Stimulated activated CD8-positive, alpha-beta memory T cell treated with anti-CD3 and anti-CD28 coated beads, Interleukin-4, amount 100 ng/mL, for 48 hours (primary cell): ENCODE results near the gene MAPK8IP2.
"Not testable (repeated sequence)": the region's sequence is repeated elsewhere in the genome, so short reads cannot be mapped to it uniquely, and the experiment has no call there.

Experiments used
- DNase-seq: peaks from one replicate; pipeline ENCODE4 v3.0.0-alpha.2; 2020

The MAPK8IP2 gene

DNA sequence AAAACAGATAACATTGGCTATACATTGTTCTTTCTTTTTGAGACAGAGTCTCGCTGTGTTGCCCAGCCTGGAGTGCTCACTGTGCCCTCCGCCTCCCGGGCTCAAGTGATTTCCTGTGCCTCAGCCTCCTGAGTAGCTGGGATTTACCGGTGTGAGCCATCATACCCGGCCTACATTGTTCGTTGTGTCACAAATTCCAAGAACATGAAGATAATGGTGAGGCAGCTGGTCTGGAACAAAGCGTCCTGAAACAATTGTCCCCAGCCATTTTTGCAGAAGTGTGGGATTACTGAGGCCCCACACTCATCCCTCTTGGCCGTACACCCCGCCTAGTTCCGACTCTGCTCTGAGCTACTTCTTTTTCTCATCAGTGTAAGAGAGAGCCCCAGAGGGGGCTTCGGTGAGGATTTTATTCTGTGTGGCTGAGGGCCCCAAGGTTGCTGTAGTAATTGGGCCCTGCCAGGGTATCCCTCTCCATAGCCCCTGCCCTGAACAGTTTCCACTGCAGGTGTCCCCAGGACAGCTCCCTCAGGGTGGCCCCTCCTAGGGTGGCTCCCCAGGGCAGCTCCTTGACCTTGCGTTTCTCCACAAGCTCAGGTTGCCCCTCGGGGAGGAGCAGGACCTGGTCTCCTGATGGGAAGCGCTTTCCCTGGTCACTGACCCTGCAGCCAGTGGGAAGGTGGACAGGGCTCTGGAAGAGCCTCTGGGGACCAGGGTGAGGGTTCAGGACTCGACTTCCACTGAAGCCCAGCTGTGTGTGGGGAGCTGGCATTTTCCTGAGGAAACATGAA, 40.5 kb downstream of the MAPK8IP2 start:
- no peak for DNase-seq

DNA sequence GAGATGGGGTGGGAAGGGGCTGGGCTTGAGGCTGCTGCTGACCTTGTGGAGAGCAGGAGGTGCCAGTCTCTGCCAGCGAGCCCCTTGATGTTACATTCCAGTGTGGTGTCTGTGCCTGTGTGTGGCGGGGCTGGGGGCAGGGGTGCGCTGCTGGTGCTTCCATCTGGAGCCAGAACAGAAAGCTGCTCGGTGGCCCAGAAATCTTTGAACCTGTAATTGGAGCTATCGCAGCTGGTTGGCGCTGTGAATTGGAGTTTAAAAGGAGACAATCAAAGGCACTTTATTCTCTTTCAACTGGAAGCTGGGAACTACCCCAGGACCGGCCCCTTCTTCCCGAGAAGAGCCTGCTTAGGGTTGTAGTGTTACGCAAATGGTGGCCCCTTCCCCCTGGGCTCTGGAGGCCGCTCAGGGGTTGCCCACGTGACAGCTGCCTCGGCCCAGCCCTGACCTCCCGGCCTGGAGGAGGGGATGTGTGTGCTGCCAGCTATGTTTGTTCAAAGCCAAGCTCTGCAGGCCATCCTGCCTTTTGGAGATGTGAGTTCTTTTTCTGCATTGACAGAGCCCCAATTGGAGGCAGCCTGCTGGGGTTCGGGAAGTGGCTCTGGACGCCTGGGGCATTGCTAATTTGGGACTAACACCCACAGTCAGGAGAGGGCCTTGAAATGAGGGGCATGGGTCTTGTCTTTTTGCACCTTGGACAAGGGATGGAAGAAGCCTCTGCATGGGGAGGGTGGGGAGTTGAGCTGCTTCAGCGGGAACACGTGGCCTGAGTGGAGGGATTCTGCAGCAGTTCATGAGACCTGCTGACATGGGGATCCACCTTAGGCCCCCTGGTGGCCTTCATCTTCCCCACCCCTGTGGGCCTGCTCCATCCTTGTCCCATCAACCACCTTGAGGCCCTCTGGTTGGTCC, 41.4 kb downstream of the MAPK8IP2 start:
- no peak for DNase-seq

DNA sequence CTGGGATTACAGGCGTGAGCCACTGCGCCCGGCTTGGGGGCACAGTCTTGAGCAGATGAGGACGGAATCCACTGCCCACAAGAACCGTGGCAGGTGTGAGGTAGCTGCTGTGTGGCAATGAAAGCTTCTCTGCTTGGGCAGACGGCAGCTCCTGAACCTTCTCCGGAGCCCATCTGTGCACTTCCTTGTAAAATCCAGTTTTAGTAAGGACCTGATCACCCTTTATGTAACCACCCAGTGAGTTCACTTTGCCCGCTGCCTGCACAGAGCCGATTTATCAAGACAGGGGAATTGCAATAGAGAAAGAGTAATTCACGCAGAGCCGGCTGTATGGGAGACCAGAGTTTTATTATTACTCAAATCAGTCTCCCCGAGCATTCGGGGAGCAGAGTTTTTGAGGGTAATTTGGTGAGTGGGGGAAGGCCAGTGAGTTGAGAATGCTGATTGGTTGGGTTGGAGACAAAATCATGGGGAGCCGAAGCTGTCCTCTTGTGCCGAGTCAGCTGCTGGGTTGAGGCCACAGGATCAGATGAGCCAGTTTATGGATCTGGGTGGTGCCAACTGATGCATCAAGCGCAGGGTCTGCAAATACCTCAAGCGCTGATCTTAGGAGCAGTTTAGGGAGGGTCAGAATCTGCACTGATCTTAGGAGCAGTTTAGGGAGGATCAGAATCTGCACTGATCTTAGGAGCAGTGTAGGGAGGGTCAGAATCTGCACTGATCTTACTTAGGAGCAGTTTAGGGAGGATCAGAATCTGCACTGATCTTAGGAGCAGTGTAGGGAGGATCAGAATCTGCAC, 42.6 kb downstream of the MAPK8IP2 start:
- not testable (repeated sequence) for DNase-seq

DNA sequence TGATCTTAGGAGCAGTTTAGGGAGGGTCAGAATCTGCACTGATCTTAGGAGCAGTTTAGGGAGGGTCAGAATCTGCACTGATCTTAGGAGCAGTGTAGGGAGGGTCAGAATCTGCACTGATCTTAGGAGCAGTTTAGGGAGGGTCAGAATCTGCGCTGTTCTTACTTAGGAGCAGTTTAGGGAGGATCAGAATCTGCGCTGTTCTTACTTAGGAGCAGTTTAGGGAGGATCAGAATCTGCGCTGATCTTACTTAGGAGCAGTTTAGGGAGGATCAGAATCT, 43.2 kb downstream of the MAPK8IP2 start:
- not testable (repeated sequence) for DNase-seq

DNA sequence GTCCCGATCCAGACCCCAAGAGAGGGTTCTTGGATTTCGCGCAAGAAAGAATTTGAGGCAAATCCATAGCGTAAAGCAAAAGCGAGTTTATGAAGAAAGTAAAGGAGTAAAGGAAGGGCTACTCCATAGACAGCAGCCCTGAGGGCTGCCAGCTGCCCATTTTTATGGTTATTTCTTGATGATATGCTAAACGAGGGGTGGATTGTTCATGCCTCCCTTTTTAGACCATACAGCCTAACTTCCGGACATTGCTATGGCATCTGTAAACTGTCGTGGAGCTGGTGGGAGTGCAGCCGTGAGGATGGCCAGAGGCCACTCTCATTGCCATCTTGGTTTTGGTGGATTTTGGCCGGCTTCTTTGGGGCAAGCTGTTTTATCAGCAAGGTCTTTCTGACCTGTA, 52.7 kb downstream of the MAPK8IP2 start:
- DNase-seq: no peak

DNA sequence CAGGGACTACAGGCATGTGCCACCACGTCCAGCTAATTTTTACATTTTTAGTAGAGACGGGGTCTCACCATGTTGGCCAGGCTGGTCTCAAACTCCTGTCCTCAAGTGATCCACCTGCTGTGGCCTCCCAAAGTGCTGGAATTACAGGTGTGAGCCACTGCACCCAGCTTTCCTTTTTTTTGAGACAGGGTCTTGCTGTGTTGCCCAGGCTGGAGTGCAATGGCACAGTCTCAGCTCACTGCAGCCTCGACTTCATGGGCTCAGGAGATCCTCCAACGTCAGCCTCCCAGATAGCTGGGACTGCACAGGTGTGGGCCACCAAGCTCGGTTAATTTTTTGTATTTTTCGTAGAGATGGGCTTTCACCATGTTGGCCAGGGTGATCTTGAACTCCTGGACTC, 54.1 kb downstream of the MAPK8IP2 start:
- not testable (repeated sequence) for DNase-seq

DNA sequence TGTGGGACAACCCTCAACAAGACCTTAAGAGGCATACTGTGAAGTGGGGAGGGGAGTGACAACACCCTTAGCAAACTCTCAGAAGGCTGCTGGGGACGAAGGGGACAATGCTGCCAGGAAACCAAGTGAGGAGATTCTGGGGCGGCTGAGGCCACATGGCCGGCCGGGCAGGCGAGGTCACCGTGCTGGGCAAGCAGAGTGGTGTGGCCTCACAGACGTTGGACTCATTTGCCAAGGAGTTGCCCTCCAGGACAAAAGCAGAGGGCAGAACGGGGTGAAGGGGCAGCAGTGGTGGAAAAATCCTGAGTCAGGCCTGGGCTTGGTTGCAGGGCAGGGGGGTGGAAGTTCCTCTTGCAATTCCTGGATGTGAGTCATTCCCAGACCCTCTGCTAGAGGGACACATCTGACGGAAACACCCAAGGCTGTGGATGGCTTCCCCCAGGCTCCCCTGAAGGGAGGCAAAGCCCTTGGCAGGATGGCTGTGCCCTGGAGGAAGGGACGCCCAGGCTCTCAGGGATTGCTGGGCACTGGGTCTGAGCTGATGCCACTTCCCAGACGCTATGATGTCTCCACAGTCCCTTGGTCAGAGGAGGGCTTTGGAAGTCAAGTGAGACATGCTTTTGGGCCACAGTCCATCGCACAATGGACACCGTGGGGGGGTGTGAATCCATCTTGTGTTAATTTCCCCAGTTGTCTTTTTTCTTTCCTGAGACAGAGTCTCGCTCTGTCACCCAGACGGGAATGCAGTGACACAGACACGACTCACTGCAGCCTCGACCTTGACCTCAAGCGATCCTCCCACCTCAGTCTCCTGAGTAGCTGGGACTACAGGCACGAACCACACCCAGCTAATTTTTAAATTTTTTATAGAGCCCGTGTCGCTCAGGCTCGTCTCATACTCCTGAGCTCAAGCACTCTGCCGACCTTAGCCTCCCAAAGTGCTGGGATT, 55.8 kb downstream of the MAPK8IP2 start:
- DNase-seq: no peak

DNA sequence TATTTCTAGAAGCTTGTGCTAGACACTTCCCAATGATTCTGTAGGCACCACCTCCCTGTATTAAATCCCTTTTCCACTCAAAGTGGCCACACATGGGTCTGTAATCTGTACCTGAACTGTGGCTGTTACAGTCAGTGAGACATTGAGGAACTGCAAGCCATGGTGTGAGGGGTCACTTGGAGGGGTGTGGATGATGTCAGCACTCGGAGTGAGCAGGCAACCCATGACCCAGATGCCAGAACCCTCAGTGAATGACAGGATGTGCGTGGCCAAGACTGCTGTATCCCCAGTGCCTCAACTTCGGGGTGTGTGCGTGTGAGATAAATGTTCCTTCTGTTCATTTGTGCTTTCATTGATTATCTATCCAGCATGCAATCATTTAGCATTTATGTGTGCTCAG, 57.3 kb downstream of the MAPK8IP2 start:
- DNase-seq: no peak

DNA sequence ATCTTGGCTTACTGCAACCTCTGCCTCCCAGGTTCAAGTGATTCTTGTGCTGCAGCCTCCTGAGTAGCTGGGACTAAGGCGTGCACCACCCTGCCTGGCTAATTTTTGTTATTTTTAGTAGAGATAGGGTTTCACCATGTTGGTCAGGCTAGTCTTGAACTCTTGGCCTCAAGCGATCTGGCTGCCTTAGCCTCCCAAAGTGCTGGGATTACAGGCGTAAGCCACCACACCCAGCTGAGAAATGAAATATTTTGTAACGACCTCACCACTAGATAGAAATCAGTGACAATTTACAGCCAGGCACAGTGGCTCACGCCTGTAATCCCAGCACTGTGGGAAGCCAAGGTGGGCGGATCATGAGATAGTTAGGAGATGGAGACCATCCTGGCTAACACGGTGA, 59.1 kb downstream of the MAPK8IP2 start:
- DNase-seq: not testable (repeated sequence)

DNA sequence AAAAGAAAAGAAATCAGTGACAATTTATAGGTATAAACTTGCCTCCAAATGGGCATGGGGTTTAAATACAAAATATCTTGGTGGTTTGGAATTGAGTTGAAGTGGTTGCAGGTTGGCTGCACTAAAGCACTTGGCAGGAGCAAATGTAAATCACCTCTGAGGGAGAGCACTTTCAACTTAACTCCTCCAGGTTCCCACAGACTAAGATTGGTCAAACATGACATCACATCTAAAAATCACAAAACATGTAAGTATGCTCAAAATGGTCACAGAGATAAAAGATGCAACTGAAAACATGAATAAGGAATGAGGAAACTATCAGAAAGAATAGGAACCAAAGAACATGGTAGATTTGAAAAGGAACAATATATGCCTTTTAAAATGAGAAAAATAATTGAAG, 59.7 kb downstream of the MAPK8IP2 start:
- no peak for DNase-seq
